Middle frontal gyrus (tissue), 1 donor: ENCODE measurements around the gene OSBPL8.
A peak's percentile ranks its signal among the peaks of the same experiment; 100 is the strongest.

Experiments used
- DNase-seq: peaks from one replicate; pipeline ENCODE4 v3.0.0-alpha.2; 2015; ENCODE audit warnings: low spot score; ENCODE audit errors: extremely low spot score

OSBPL8 gene

DNA sequence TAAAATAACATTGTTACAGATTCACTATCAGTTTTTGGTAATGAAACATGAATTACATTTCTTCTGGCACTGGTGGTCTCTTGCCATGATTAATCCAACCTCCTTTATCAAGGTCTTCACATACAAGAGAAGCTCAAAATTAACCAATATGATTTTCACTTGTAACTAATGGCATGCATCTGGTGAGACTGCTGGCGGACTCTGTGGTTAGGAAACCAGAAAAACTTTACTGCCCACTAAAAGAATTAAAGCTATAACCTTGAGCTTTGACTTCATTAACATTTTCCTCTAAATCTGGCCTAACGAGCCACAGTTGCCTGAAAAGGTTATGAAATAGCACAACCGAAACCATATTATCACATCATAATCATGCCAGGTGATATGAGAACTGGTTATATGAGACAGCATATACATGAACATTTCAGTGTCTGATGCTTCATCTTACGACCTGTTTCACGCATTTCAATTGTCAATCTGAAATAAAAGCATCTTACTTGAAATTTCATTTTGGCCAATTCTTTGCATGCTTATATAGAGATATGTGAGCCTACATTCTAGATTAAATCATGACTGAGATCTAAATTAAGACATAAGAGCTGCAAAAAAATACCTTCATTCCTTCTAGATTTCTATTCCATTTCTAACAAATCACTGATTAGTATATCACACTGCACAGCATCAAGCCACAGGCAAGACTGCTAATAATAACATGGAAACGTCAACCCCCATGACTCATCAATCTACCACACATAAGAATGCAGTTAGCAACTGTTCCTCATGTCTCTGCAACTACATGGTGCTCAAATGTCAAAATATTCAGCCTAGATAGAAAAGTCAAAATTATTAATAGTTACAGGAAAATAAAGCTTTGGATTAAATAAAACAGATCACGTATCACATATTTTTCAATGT is 89.3 kb downstream of the OSBPL8 start:
- peak; percentile 54 for DNase-seq

DNA sequence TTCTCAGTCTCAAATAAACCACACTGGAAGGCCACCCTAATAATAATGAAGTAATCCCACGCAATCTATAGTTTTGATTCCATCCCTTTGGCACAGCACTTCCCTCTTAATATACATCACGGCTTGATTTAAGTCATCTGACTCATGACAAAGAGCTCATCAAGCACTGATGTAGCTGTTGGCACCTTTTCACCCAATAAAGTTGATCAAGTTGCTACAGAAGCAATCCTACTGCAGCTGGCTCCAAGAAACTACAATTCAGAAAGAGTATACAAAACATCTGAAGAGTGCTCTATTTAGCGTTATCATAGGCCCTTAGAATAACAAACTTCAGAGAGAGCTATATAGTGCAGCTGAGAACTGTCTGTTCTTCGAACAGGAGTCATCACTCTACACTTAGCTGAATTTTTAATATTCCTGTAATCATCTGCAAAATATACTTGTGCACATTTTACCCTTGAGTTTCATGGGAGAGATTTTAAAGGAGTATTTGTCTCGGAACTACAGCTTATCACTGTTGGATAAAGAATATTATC is 94.9 kb downstream of the OSBPL8 start:
- no peak for DNase-seq

DNA sequence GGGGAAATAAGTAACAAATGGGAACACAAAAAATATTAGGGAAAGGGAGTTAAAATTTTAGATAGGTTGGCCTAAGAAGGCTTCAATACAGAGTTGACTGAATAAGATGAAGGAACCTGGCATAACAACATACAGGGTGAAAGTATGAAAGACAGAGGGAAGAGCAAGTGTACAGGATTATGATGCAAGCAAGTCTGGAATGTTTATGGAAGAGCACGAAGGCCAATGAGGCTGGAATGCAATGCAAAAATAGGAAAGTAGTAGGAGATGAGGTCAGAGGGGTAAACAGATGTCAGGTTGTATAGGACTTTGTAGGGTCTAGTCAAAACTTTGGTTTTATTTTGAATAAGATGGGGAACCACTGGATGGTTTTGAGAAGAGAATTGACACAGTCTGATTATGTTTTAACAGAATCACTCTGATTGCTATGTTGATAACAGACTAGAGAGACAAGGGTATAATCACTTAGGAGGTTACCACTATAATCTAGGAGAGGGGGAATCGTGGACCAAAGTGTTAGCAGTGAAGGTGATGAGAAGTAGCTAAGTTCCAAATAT is 96.8 kb downstream of the OSBPL8 start:
- no peak for DNase-seq

DNA sequence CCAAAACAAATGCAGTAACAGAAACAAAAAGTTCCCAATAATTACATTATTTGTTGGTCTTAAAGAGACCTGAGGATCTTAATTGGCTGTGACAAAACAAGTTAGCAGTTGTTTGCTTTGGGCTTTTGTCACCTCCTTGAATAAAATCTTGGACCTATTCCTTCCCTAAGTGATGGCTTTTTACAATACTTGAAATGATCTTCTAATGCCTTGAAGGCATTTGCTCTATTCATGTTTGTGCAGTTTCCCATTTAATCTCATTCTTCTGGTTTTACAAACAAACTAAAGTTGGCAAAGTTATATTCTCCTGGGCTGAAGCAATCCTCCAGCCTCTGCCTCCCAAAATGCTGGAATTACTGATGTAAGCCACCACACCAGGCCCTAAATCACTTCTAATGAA is 98.8 kb downstream of the OSBPL8 start:
- DNase-seq: no peak

DNA sequence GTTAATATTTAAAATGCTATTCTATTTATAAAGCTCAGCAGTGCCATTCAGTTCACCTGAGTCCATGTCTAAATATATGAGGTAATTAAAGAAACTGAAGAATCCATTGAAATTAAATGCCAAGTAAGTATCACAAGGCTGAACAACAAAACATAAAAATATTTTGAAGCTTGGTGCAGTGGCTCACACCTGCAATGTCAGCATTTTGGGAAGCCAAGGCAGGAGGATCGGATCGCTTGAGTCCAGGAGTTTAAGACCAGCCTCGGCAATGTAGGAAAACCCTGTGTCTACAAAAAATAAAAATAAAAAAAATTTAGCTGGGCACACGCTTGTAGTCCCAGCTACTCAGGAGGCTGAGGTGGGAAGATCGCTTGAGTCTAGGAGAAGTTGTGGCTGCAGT is 101.8 kb downstream of the OSBPL8 start:
- DNase-seq: no peak

DNA sequence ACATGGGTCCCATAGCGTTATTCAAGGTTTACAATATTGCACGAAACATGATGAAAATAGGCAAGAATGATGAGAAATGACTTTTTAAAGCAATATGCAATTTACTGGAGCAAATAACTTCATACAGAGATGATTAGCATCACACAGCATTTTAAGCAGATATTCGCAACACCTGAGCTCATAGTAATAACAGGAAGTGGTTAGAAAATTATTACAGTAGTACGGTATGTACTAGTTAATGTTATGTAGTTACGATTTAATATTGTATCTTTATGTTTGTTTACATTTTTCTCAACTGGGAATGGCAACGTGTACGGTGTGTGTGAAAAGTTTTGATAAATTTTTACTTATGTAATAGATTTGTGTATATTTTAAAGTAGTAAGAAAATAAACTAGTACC is 102.6 kb downstream of the OSBPL8 start:
- DNase-seq: no peak

DNA sequence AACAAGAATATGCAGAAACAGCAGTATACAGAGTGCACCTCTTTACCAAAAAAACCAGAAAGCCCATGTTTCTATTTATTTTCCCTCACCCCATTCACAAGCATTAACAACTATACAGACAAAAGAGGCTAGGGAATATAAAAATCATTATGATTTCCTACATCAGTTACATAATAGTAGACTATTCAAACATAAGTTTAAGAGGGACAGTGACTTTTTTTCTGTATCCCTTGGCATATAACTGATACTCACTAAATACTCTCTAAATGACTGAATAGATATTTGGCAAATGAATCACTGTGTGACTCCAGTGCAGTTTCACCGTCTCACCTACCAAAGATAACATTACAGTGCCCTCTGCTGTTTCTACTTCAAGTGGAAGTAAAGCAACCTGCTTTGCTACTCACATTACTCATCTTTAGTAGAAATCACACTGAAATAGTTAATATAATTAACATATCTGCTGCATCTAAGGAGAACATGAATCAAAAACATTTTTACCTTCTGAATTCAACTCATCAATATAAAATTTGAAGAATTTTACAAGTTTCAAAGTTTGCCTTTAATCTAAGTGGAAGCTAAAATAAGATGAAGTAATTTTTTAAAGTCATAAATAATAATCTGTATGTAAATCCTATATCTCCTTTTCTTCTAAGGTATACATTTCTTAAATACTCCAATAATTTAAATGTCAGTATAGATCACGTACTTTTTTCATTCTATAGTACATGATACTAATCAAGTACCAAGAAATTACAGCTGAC is 103.8 kb downstream of the OSBPL8 start:
- no peak for DNase-seq

DNA sequence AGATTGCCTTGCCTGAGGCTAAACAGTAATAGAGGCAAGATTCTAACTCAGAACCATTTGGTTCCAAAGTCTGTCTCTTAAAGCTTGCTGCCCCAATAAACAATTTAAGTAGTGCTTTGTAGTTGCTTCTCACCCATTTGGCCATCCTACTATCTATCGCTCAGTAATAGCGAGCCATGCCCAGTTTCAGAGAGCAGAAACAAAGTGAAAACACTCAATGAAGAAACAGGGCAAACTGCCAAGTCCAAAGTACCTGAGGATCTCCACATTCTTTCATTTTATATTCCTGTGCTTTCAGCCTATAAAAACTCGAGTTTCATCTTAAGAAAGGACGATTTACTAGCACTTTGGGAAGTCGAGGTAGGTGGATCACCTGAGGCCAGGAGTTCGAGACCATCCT is 108.0 kb downstream of the OSBPL8 start:
- DNase-seq: no peak

DNA sequence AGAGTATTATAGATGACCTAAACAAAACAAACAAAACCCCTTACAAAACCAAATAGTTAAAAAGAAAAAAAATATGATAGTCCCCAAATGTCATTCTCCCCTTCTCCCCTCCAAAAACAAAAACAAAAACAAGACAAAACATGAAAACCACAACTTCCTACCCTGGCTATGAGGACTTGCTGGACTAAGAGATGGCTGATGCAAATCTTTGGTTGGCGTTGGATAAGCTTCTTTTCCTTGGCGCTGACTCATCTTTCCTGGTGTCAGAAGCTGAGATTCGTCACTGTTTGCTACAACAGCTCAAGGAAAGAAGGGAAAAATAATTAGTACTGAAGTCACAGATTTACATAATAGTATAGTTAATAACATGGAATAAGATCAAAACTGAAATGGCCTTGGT is 108.9 kb downstream of the OSBPL8 start:
- DNase-seq: no peak

DNA sequence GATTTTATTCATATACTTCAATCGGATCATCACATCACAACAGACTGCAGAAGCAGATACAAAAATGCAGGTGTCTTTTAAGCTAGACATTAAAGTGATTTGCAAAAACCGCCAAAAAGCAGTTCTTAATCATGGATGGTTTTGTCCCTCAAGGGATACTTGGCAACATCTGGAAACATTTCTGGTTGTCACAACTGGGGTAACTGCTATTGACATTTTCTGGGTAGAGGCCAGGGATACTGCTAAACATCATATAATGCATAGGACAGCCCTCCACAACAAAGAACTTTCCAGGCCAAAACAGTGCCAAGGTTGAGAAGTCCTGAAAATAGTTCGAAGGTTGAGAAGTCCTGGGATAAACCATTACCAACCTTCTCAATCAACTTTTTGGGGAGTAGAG is 109.6 kb downstream of the OSBPL8 start:
- no peak for DNase-seq

DNA sequence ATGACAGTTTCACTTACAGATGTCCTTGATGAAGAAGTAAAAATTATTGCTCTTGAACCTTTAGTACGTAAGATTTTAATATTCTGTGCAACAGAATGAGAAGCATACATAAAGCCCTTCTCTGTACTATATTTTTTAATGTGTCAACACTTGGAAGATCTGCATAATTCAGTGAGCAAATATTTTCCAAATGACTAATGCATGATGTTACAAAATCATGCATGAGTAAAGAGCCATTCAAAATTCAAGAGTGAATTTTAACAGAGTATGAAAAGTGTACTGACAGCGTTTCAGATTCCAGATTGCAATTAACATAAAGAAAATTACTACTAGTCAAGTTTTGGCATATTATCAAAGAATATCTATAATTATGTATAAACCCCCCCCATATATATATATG is 110.0 kb downstream of the OSBPL8 start:
- DNase-seq: no peak

DNA sequence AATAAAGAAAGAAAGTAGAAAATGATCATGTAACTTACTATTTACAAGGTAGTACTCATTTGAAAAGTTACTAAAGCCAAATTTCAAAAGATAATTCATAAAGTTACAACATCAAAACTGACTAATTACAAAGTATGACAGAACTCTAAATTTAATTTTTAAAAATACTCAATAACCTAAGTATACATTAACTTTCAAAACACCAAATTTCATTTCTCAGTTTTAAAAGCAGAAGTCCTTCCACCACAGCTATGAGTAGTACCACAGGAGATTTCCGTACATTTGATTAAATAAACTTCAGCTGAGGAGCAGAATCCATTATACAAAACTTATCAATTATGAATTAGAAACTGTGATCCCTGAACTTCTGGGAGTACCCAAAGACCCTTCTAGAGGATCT is 110.6 kb downstream of the OSBPL8 start:
- DNase-seq: no peak

DNA sequence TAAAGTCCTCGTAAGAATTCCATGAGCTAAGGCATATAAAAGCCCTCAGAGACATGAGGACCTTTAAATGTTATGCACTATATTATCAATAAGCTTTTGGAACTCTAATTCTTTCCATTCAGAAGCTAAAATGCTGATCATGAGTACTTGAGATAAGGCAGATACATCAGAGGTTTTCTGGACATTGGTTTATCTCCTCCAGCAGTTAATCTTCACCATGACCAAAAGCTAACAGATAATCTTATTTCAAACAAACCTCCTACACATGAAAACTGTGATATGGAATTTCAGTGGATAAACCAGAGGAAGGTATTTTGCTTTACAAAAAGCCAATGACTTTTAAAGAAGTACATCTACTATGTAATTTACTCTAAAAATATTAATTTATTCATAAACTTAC is 113.5 kb downstream of the OSBPL8 start:
- no peak for DNase-seq

DNA sequence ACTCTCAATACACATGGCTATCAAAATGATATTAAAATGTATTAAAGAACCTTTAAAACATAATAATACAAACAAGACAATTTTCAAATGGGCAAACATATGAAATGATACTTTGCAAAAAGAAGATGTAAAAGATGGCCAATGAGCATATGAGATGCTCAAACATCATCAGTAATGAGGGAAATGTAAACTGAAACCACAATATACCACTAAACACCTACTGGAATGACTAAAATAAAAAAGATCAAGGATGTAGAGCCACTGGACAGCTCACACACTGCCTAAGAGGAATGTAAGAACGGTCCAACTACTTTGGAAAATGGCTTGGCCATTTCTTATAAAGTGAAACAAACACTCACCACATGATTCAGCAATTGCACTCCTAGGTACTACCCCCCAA is 114.1 kb downstream of the OSBPL8 start:
- no peak for DNase-seq

DNA sequence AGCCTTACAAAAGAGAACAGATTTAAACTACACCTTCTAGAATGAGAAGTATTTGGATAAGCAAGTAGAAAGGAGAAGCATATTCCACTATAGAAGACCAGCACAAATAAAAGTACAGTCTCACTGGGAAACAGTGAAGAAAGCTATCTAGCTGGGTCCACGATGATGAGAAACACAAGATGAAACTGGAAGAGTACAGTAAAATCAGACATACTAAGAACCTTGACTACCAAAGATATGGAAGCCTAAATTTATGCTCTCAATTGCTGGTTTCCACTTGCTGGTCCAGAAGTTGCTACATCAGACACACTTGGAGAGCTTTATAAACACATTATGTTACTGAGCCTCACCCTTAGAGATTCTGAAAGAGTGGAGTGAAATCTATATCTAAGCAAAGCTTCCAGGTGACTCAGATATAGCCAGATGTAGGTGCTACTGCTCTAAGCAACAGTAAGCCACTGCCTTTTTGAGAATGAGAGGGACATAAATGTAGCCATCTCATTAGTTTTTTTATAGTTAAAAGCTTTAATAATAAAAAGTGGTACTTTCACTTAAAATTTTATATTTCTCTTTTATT is 115.1 kb downstream of the OSBPL8 start:
- DNase-seq: no peak

DNA sequence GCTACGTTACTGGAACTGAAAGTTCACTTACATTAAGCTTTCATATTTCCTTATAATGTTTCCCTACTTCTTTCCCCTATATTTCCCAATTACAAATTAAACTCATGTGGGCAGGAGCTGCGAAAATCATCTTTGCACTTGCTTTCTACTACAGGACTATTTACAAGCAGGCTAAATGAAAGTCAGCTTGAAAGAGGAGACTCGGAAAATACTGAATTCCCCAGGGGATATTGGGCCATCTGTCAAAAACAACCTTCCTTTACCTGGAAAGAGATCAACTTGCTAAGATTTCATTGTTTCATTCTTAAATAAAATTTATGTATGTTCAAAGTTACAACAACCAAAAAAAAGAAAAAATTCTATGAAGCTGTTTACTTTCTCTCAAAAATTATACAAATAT is 118.6 kb downstream of the OSBPL8 start:
- DNase-seq: no peak

DNA sequence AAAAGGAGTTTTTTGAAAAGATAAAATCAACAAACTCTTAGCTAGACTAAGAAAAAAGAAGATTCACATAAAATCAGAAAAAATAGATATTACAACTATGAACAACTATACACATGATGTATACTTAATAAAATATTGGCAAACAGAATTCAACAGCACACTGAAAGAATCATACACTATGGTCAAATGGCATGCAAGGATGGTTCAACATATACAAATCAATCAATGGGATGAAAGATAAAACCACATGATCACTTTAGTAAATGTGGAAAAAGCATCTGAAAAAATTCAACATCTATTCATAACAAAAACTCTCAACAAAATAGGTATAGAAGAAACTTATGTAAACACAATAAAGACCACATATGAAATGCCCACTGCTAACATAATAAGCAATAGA is 126.8 kb downstream of the OSBPL8 start:
- no peak for DNase-seq

DNA sequence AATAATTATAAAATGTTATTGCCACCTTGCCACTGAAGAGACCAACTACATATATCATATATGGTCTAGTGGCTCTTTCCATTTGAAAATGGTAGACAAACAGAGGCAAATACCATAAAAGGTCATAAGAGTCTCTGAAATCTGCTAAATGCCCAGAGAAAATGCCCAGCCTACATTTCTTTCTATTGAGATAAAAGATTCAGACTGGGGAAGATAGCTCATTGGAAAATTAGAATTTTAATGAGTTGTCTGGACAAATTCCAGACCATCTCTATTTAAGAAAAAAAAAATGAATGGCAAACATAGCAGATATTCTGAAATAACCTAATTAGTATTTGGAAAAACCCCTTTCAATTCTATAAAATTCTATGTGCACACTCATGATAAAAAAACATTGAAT is 131.5 kb downstream of the OSBPL8 start:
- DNase-seq: no peak

DNA sequence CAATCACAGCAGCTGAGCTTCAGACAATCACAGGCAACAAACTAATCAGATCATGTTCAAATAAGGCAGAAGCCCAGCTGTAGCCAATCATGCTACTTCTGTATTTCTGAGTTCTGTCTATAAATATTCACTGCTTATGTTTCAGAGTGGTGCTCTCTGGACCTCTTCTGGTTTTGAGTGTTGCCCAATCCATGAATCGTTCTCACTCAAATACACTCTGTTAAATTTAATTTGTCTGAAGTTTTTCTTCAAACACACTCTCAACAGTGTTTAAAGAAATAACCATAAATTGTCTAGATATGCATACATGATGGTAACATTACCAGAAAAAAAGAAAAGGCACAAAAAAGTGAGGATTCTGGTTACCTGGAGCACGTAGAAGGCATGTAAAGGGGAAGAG is 133.4 kb downstream of the OSBPL8 start:
- DNase-seq: no peak

DNA sequence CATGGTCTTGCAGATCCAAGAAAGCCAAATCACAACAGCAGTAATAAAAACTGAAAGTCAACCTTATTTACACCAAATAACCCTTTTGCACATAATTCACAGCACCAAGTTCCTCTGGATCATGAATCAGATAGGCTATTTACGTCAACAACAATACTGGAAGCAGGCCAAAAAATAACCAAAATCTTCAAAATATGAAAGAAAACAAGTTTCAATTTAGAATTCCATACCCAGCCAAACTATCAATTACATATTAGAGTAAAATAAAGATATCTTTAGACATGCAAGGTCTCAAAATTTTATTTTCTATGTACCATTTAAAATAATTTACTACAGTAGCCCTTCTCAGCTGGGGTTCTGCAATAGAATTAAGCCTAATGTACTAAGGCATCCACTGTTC is 134.6 kb downstream of the OSBPL8 start:
- DNase-seq: no peak

DNA sequence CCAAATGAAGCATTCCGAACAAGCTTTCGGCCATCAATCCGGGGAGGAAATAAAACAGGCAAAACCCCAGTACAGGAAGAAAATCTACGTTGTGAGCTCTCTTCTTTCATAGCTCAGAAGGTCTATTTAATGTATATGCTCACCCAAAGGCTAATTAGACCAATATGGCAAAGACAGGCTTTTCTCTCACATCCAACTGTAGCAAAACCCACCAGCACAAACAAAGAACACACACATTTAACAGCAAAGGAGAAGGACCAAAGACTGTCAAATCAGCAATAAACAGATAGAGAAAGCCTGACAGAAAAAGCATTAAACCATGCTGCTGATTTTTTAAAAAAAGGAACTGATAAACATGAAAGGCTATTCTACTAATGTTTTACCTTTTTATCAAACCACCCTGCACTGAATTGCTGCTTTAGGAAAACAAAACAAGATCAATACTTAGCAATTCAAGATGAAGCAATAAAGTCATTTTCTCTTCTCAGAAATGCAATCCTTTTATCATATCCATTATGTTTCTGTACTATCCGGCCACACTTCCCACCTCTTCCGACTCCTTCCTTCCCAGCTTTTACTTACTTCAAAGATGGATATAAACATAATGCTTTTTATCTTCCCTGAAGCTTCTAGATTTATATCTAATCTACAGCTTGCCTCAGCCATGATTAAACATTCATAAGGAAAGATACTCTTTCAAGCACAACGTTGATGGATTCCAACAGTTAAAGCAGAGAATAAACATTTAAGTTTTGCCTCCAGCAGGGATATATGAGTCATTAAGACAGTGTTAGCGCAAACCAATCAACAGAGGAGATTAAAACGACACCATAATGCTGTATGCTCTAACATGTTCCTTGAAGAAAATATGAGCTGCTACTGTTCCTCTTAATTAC is 136.8 kb downstream of the OSBPL8 start:
- no peak for DNase-seq
